ENCODE results near the gene ADAMTS16. TPM values are rescaled to one million over a fixed set of nuclear protein-coding genes. Genes with fewer than 3 reads are reported as not detected.

ADAMTS16 gene
- polyA plus RNA-seq, 3 donors: not detected

- H3K27ac Mint-ChIP-seq: no peak overlapping the region
- H3K79me2 ChIP-seq (ENCODE audit: insufficient read depth, low read length): no peaks in the 10 kb centered on the region
- H3K9me3 Mint-ChIP-seq: peaks cover 0 to 9% (median 4%) of the 10 kb centered on the region in 7 donors
- DNase-seq: no peak
- no peak overlapping the region for H3K4me3 ChIP-seq (replicated peaks in 1 of 3; ENCODE audit: low read depth in 2 of 3, low read length in 3 of 3)
- H3K9ac ChIP-seq (ENCODE audit: insufficient read depth, low read length, poor library complexity, severe bottlenecking): no peak overlapping the region
- H4K20me1 ChIP-seq (ENCODE audit: insufficient read depth, low read length): no peaks in the 10 kb centered on the region
- intact Hi-C loops (cut with micrococcal nuclease): no loop called here
- H3K4me1 ChIP-seq (ENCODE audit: control insufficient read depth in 1 of 2, insufficient read depth in 2 of 2, low read length in 2 of 2): no peaks in the 10 kb centered on the region
- peaks cover 0 to 2% (median 0%) of the 10 kb centered on the region in 3 donors for H3K27me3 Mint-ChIP-seq (ENCODE audit: low read depth in 3 of 3)
- TF ChIP-seq, protein P1, sequence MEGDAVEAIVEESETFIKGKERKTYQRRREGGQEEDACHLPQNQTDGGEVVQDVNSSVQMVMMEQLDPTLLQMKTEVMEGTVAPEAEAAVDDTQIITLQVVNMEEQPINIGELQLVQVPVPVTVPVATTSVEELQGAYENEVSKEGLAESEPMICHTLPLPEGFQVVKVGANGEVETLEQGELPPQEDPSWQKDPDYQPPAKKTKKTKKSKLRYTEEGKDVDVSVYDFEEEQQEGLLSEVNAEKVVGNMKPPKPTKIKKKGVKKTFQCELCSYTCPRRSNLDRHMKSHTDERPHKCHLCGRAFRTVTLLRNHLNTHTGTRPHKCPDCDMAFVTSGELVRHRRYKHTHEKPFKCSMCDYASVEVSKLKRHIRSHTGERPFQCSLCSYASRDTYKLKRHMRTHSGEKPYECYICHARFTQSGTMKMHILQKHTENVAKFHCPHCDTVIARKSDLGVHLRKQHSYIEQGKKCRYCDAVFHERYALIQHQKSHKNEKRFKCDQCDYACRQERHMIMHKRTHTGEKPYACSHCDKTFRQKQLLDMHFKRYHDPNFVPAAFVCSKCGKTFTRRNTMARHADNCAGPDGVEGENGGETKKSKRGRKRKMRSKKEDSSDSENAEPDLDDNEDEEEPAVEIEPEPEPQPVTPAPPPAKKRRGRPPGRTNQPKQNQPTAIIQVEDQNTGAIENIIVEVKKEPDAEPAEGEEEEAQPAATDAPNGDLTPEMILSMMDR (IDR thresholded peaks at IDR 0.05): no peak
- no peak overlapping the region for H2AFZ ChIP-seq (ENCODE audit: insufficient read depth, low read depth, low read length, poor library complexity, severe bottlenecking)
- no peaks in the 10 kb centered on the region for H3K27me3 ChIP-seq (ENCODE audit: control insufficient read depth in 2 of 2, insufficient read depth in 2 of 2, low read length in 2 of 2)
- no peaks in the 10 kb centered on the region for H3K36me3 ChIP-seq (replicated peaks in 1 of 2; ENCODE audit: control insufficient read depth in 1 of 2, insufficient read depth in 2 of 2, low read length in 2 of 2)
- H3K4me1 Mint-ChIP-seq: no peaks in the 10 kb centered on the region
- 94% methylated on average over 3 of the region's 5 CpGs for WGBS (ENCODE audit: insufficient coverage)
- no peak overlapping the region for H3K4me2 ChIP-seq (replicated peaks; ENCODE audit: extremely low read depth, low read length, poor library complexity, severe bottlenecking)
- no peaks in the 10 kb centered on the region for H3K36me3 Mint-ChIP-seq
- no peak overlapping the region for H3K4me3 Mint-ChIP-seq
- H3K27ac ChIP-seq (ENCODE audit: low read depth in 1 of 2, low read length in 2 of 2): no peak overlapping the region
- H3K9me3 ChIP-seq (replicated peaks in 1 of 2; ENCODE audit: control insufficient read depth in 1 of 2, insufficient read depth in 1 of 2, low read length in 2 of 2): no peaks in the 10 kb centered on the region
Observed at GRCh38 chr5:5209089-5209488, 69.0 kb downstream of the ADAMTS16 start.

DNA sequence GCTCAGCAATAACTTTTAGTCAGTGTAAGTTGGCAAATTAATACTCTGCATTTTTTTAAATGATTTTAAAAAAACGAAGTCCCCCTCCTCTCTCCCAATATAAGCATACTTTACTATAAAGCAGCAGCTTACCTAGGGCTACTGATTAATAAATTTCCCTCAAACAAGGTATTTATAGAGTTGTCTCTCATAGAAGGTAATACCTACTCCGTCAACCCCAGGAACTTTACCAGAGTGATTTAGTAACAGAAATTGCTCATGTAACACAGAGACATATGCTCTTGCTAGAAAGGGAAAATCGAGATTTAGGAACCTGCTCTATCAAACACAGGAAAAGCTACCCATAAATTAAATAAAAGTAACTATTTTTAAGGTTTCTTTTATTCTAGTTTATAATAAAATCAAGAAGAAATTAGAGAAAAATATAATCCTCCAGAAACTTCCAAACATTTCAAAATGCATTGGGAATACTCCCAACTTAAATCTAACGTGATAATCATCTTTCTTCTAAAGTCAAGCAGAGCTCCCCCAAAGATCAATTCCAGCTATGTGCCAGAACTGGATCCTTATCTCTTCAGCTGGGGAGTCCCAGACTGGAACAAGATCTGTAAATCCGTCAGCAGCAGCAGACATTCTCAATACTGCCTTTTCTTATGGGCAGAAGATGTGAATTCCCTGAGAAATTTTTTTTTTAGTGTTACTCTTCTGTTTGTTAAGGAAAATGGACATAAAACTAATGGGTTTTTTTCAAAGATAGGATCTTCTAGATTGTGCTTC is 69.6 kb downstream of the ADAMTS16 start:
- Histone ChIP-seq H3K9me3 (replicated peaks in 1 of 2; ENCODE audit: control insufficient read depth in 1 of 2, insufficient read depth in 1 of 2, low read length in 2 of 2) (no peaks in the 10 kb centered on the region), H3K27ac (ENCODE audit: low read depth in 1 of 2, low read length in 2 of 2) (no peak overlapping the region), H4K20me1 (ENCODE audit: insufficient read depth, low read length) (no peaks in the 10 kb centered on the region), H3K79me2 (ENCODE audit: insufficient read depth, low read length) (no peaks in the 10 kb centered on the region), H3K4me1 (ENCODE audit: control insufficient read depth in 1 of 2, insufficient read depth in 2 of 2, low read length in 2 of 2) (no peaks in the 10 kb centered on the region), H3K36me3 (replicated peaks in 1 of 2; ENCODE audit: control insufficient read depth in 1 of 2, insufficient read depth in 2 of 2, low read length in 2 of 2) (no peaks in the 10 kb centered on the region), H2AFZ (ENCODE audit: insufficient read depth, low read depth, low read length, poor library complexity, severe bottlenecking) (no peak overlapping the region), H3K4me3 (replicated peaks in 1 of 3; ENCODE audit: low read depth in 2 of 3, low read length in 3 of 3) (no peak overlapping the region), H3K9ac (ENCODE audit: insufficient read depth, low read length, poor library complexity, severe bottlenecking) (no peak overlapping the region), H3K4me2 (replicated peaks; ENCODE audit: extremely low read depth, low read length, poor library complexity, severe bottlenecking) (no peak overlapping the region), H3K27me3 (ENCODE audit: control insufficient read depth in 2 of 2, insufficient read depth in 2 of 2, low read length in 2 of 2) (no peaks in the 10 kb centered on the region)
- Mint-ChIP-seq H3K9me3 (peaks cover 0 to 9% (median 4%) of the 10 kb centered on the region in 7 donors), H3K4me3 (no peak overlapping the region), H3K36me3 (no peaks in the 10 kb centered on the region), H3K27me3 (ENCODE audit: low read depth in 3 of 3) (peaks cover 0 to 2% (median 0%) of the 10 kb centered on the region in 3 donors), H3K27ac (no peak overlapping the region), H3K4me1 (no peaks in the 10 kb centered on the region)
- TF ChIP-seq, protein P1 (IDR thresholded peaks at IDR 0.05): no peak
- no peak for DNase-seq
- intact Hi-C loops (cut with micrococcal nuclease): no loop called here
- no CpG with 5 or more reads among the region's 5 CpGs for WGBS (ENCODE audit: insufficient coverage)
